HG03354 (cell line): ENCODE results near the gene AP1B1.

Experiments used
- ATAC-seq: cut with Tn5 transposase; IDR thresholded peaks from one replicate; pipeline ENCODE4 v1.9.1; 2021; ENCODE audit warnings: mild to moderate bottlenecking; ENCODE audit not compliant: unreplicated experiment, poor library complexity, severe bottlenecking

AP1B1 gene

GRCh38 chr22:29306835-29307595, 81.4 kb downstream of the AP1B1 start:
- no peak for ATAC-seq

- no peak for ATAC-seq
These were observed 82.1 kb downstream of the AP1B1 start, which contains the start of gene GAS2L1 for GRCh38 chr22:29306175-29306834. Gene GAS2L1, plus strand, starts transcription at chr22:29306650. Its CDS starts 1,456 bp downstream, at chr22:29308106.

DNA sequence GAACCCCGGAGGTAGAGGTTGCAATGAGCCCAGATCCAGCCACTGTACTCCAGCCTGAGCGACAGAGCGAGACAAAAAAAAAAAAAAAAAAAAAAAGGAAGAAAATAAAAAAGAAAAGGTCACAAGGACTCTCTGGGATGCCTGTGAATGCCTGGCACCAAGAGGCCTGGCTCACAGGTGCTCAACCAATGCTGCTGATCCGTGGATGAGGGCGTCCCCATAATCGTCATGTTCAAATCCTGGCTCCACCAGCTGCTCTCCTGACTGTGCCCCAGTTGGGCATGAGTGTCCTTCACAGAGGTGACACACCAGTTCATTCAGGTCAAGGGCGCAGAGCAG, 82.6 kb downstream of the AP1B1 start:
- no peak for ATAC-seq

DNA sequence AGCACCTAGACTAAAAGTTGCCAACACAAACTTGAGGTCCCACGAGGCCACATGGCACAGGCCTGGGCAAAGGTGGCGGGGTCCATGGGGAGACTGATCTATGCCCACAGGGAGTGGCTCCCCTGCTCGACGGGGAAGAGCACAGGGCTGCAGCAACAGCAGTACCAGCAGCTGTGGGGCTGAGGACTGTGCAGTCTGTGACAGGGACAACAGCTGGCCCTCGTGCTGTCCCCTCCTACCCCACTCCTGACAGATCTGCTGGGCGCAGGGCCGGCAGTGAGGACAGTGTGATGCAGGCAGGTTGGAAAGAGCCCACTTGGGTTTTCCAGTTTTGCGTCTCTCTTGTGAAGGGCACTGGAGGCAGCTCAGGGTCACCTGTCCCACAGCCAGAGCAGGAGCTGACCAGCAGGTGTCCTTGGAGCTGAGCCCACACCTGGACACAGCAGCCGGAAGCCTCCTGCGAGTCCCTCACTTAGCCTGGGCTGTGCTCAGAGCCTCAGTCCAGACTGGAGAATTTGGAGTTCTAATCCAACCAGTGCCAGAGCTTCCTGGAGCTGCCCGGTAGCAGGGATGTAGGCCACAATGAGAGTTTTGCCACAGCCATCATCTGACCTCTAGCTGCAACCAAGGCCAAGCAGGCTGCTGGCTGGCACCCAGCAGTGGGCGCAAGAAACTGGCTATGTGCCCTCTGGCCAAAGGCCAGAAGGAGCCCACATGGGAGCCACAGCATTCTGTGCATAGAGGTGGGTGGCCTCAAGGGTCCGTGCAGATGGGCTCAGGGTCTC, 85.5 kb downstream of the AP1B1 start:
- no peak for ATAC-seq

DNA sequence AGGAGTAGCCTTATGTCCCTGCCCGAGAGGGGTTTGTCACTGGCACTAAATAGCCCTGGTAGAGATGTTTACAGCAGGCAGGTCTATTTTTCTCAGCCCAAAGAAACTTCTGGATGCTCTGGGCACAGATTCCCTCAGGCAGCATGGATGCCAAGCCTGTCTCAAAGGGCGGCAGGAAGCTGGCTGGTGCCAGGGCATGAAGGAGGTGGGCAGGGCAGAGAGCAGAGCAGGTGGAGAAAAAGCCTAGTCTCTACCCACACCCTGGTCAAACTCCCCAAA, 86.0 kb downstream of the AP1B1 start:
- no peak for ATAC-seq

DNA sequence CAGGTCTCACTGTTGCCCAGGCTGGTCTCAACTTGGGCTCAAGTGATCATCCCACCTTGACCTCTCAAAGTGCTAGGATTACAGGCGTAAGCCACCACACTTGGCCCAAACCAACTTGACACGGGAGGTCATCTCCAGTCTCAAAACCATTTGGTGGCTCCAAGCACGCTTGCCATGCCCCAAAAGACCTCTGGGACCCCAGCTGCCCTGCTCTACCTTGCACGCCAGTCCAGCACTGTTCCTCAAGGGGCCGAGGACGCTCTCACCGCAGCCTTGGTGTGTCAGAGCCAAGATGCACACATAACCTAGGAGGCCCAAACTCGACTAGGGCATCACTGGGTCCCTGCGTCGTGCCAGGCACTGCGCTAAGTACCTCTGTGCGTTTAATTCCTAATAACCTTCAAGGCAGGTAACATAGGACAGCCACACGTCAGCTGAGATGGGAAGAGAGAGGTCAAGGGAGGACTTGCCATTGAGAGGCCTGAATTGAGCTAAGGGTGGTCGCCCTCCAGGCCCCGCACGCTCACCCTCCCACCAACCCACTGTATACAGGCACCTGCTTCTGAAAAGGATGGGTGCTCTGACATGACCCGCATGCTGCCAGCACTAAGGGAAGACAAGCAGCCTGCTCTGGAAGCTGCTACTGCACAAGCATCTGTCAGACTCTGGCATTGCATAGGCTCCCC, 86.5 kb downstream of the AP1B1 start:
- ATAC-seq: no peak

- no peak for ATAC-seq
These were observed 87.4 kb downstream of the AP1B1 start for GRCh38 chr22:29300807-29301601.

DNA sequence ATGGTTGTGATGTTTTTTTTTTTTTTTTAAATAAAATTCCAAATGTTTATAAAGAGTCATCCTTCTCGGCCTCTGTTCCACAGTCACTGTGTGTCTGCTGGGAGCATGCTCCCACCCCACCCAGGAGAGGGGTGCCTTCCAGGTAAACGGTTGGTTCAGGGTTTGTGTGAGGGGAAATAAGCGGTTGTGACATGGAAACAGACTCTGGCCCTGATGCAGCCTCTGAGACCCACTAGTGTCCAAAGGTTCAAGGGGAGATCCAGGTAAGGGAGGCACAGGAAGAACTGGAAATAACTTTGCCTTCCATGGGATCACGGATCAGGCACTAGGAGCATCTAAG, 87.9 kb downstream of the AP1B1 start:
- no peak for ATAC-seq

GRCh38 chr22:29299136-29299900, 89.1 kb downstream of the AP1B1 start:
- no peak for ATAC-seq

GRCh38 chr22:29298641-29299040, 89.7 kb downstream of the AP1B1 start:
- ATAC-seq: no peak

- ATAC-seq: no peak
These were observed 96.0 kb downstream of the AP1B1 start for GRCh38 chr22:29292379-29292778.

DNA sequence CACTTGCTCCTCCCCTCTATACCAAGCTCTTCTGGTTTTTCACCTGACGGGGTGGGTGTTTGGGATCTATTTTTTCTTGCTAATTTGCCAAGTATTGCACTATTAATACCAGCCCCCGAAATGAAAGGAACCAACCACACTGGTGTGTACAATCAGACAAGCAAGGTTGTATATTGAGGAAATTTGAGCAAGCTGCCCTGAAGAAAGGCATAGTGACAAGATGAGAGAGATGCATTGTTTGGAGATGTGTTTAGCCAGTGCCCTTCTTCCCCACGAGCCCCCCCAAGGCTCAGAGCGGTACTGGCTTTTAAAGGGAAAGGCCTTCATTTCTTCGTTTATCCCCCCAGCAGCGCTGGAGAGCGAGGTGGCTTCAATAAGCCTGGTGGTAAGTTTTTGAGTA, 97.2 kb downstream of the AP1B1 start:
- no peak for ATAC-seq

GRCh38 chr22:29290061-29290460, 98.3 kb downstream of the AP1B1 start:
- ATAC-seq: no peak

DNA sequence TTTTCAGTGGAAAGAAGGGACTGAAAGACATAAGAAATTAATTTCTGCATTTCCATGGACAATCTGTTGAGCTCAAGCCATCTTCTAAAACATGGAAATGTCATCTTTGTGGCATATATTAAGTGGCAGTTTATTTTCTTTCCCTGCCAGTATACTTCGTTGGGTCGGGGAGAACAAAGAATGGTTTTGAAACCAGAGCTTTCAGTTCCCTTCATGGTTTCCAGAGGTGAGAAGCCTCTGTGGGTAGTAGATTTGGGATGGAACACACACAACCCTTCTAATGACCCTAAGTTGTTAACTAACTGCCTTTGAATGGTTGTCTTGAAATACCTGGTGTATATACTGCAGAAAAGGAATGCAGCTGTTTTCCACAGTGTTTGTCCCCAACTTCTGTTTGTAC, 99.5 kb downstream of the AP1B1 start:
- no peak for ATAC-seq

DNA sequence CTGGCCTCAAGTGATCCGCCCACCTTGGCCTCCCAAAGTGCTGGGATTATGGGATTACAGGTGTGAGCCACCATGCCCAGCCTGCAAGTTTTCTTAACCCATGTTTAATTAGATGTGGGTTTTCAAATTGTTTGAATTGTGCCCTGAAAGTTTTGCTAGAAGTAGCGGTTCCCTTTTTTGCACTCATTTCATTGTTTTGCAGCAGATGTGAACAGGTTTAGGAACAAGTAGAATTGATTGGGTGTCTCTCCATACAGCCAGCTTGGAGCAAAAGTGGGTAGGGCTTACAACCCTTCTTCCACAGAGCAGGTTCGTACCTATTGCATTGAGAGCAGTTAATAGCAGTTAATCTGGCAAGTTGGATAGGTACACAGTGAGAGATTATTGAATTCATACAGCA, 104.2 kb downstream of the AP1B1 start:
- ATAC-seq: no peak

GRCh38 chr22:29277927-29278326, 110.4 kb downstream of the AP1B1 start:
- no peak for ATAC-seq
